Keratinocyte (primary cell): ENCODE data around the gene VRK1. TPM values are rescaled to one million over a fixed set of nuclear protein-coding genes. Genes with fewer than 3 reads are reported as not detected.

Experiments
- DNase-seq: peaks from one replicate; pipeline ENCODE4 v3.0.0-alpha.2; 2011; ENCODE audit warnings: low read depth, missing footprints, low spot score
- FAIRE-seq: peaks from 2 replicates; lab custom pipeline; 2011; peaks lifted over from hg19 to GRCh38; lab: Jason Lieb, UNC
- H2AFZ ChIP-seq: 2 replicates; pipeline ENCODE4 v1.6.0; 2012; ENCODE audit warnings: low read length, control low read depth, inconsistent platforms; ENCODE audit not compliant: control insufficient read depth
- H3K27ac ChIP-seq: 2 replicates; pipeline ENCODE4 v1.5.1; 2011; ENCODE audit warnings: low read length; ENCODE audit not compliant: control insufficient read depth, insufficient read depth
- H3K27me3 ChIP-seq: 3 replicates; pipeline ENCODE4 v1.6.0; 2011; ENCODE audit warnings: low read length; ENCODE audit not compliant: control insufficient read depth, insufficient read depth; ENCODE audit errors: extremely low read depth
- H3K36me3 ChIP-seq, 2 experiments: 2 replicates in 1 of 2; 3 replicates in 1 of 2; pipeline ENCODE4 v1.5.1; 2011; ENCODE audit warnings: low read length in 2 of 2, mild to moderate bottlenecking in 1 of 2; ENCODE audit not compliant: control insufficient read depth in 2 of 2, insufficient read depth in 2 of 2; ENCODE audit errors: extremely low read depth in 1 of 2
- H3K4me1 ChIP-seq: 3 replicates; pipeline ENCODE4 v1.5.1; 2011; ENCODE audit warnings: low read length; ENCODE audit not compliant: control insufficient read depth, insufficient read depth; ENCODE audit errors: extremely low read depth
- H3K4me2 ChIP-seq: 3 replicates; pipeline ENCODE4 v1.6.0; 2011; ENCODE audit warnings: low read depth, low read length; ENCODE audit not compliant: control insufficient read depth, insufficient read depth; ENCODE audit errors: extremely low read depth
- H3K4me3 ChIP-seq, 3 experiments: fragments of 200-600 bp in 1 of 3; sonication (generic) in 1 of 3; 2 replicates in 2 of 3; 3 replicates in 1 of 3; pipeline ENCODE4 v1.5.1; 2011 to 2016; ENCODE audit warnings: low read length in 3 of 3, mild to moderate bottlenecking in 3 of 3, control low read depth in 2 of 3, inconsistent platforms in 1 of 3, low read depth in 1 of 3, mixed read lengths in 1 of 3, mixed run types in 1 of 3, moderate library complexity in 1 of 3; ENCODE audit not compliant: control insufficient read depth in 2 of 3, insufficient read depth in 2 of 3; ENCODE audit errors: extremely low read depth in 1 of 3
- H3K79me2 ChIP-seq: 2 replicates; pipeline ENCODE4 v1.6.0; 2012; ENCODE audit warnings: low read length; ENCODE audit not compliant: control insufficient read depth, insufficient read depth
- H3K9ac ChIP-seq: 3 replicates; pipeline ENCODE4 v1.6.0; 2011; ENCODE audit warnings: low read length; ENCODE audit not compliant: control insufficient read depth, insufficient read depth; ENCODE audit errors: extremely low read depth
- H3K9me1 ChIP-seq: 3 replicates; pipeline ENCODE4 v1.6.0; 2011; ENCODE audit warnings: low read length; ENCODE audit not compliant: control insufficient read depth, insufficient read depth; ENCODE audit errors: extremely low read depth
- H3K9me3 ChIP-seq: 2 replicates; pipeline ENCODE4 v1.5.1; 2012; ENCODE audit warnings: low read depth, low read length; ENCODE audit not compliant: control insufficient read depth
- H4K20me1 ChIP-seq: 3 replicates; pipeline ENCODE4 v1.6.0; 2011; ENCODE audit warnings: low read length; ENCODE audit not compliant: control insufficient read depth, insufficient read depth; ENCODE audit errors: extremely low read depth
- CTCF ChIP-seq, 3 experiments: IDR thresholded peaks in 1 of 3; conservative IDR thresholded peaks in 1 of 3; optimal IDR thresholded peaks in 1 of 3; 2 replicates in 2 of 3; 3 replicates in 1 of 3; pipeline versions ENCODE3 to v1.5.1; 2011; ENCODE audit warnings: low read length in 3 of 3, mild to moderate bottlenecking in 3 of 3, moderate library complexity in 2 of 3, control low read depth in 1 of 3, inconsistent platforms in 1 of 3; ENCODE audit not compliant: insufficient read depth in 2 of 3; ENCODE audit errors: extremely low read depth in 1 of 3
- EZH2 ChIP-seq: IDR thresholded peaks from one replicate; pipeline ENCODE4 v1.6.1; 2012; ENCODE audit warnings: inconsistent platforms, mild to moderate bottlenecking, low read length, moderate library complexity
- dilution Hi-C: fragments of 300-500 bp; cut with MboI; formaldehyde crosslinking; loops from one replicate; pipeline ENCODE4 v1.7.0; 2020; ENCODE audit warnings: low sequenced_read_pairs; ENCODE audit not compliant: extremely low pct_ligation_motif_present
- polyA plus RNA-seq, 5 experiments: library from polyadenylated mRNA; depleted of rRNA in 3 of 5; stranded (reverse) in 3 of 5; stranded (forward) in 1 of 5; unstranded in 1 of 5; fragments of >200 nt; gene quantifications; 1 replicate in 1 of 5; 2 replicates in 3 of 5; 3 replicates in 1 of 5; pipeline versions ENCODE4 v1.2.1 to v1.2.3, GENCODE V29; 2011 to 2012; ENCODE audit warnings: missing spikeins in 2 of 5, low read depth in 1 of 5, low replicate concordance in 1 of 5

VRK1 gene
- polyA plus RNA-seq, 1 donor (not counting 4 experiments of a cell fraction or from before 2014, with no cell fraction given) = 27.1 TPM

GRCh38 chr14:96894966-96895365 is 97.8 kb downstream of the VRK1 start:
- Histone ChIP-seq H3K4me3 (no peak overlapping the region), H3K27me3 (no peaks in the 10 kb centered on the region), H3K9me3 (no peaks in the 10 kb centered on the region), H4K20me1 (no peaks in the 10 kb centered on the region), H3K9me1 (no peaks in the 10 kb centered on the region), H3K36me3 (no peaks in the 10 kb centered on the region), H3K9ac (no peak overlapping the region), H3K79me2 (no peaks in the 10 kb centered on the region), H2AFZ (no peak overlapping the region), H3K27ac (no peak overlapping the region), H3K4me1 (no peaks in the 10 kb centered on the region), H3K4me2 (no peak overlapping the region)
- FAIRE-seq (no peak), DNase-seq (no peak)
- dilution Hi-C loops = no loop called here
- TF ChIP-seq EZH2 = no peak
- TF ChIP-seq CTCF (optimal IDR thresholded peaks at IDR 0.05 in 1 of 3, IDR thresholded peaks at IDR 0.05 in 1 of 3, conservative IDR thresholded peaks at IDR 0.05 in 1 of 3; ENCODE audit: extremely low read depth in 1 of 3, insufficient read depth in 2 of 3, low read length in 3 of 3) = no peak

- TF ChIP-seq CTCF (optimal IDR thresholded peaks at IDR 0.05 in 1 of 3, IDR thresholded peaks at IDR 0.05 in 1 of 3, conservative IDR thresholded peaks at IDR 0.05 in 1 of 3; ENCODE audit: extremely low read depth in 1 of 3, insufficient read depth in 2 of 3, low read length in 3 of 3) (no peak), EZH2 (no peak)
- H3K4me3 ChIP-seq = no peak overlapping the region
- H3K27ac ChIP-seq = no peak overlapping the region
- no peaks in the 10 kb centered on the region for H3K4me1 ChIP-seq
- no peaks in the 10 kb centered on the region for H3K79me2 ChIP-seq
- no peak for DNase-seq
- H3K4me2 ChIP-seq = no peak overlapping the region
- no peak overlapping the region for H3K9ac ChIP-seq
- H3K9me3 ChIP-seq = no peaks in the 10 kb centered on the region
- no peaks in the 10 kb centered on the region for H3K36me3 ChIP-seq
- no peaks in the 10 kb centered on the region for H3K9me1 ChIP-seq
- no peak for FAIRE-seq
- H2AFZ ChIP-seq = no peak overlapping the region
- H3K27me3 ChIP-seq = no peaks in the 10 kb centered on the region
- dilution Hi-C loops = no loop called here
- no peaks in the 10 kb centered on the region for H4K20me1 ChIP-seq
These were observed 98.6 kb downstream of the VRK1 start for GRCh38 chr14:96895658-96896271.
